GM21723 (cell line): Measurements from ENCODE around the gene ARFGEF3.

Experiments
- ATAC-seq: cut with Tn5 transposase; IDR thresholded peaks from one replicate; pipeline ENCODE4 v1.9.1; 2021; ENCODE audit warnings: mild to moderate bottlenecking, moderate library complexity; ENCODE audit not compliant: unreplicated experiment

The ARFGEF3 gene

GRCh38 chr6:138297761-138298298 is 136.1 kb downstream of the ARFGEF3 start:
- ATAC-seq, result no peak

GRCh38 chr6:138300469-138300868 is 138.7 kb downstream of the ARFGEF3 start:
- no peak for ATAC-seq

GRCh38 chr6:138302554-138302953 is 140.8 kb downstream of the ARFGEF3 start:
- ATAC-seq, result no peak

- ATAC-seq, result no peak
Measured at GRCh38 chr6:138307352-138307751, 145.6 kb downstream of the ARFGEF3 start.

- no peak for ATAC-seq
Measured at GRCh38 chr6:138307816-138308730, 146.3 kb downstream of the ARFGEF3 start.

- no peak for ATAC-seq
Measured at GRCh38 chr6:138308731-138309110, 147.0 kb downstream of the ARFGEF3 start.

GRCh38 chr6:138309695-138310094 is 148.0 kb downstream of the ARFGEF3 start:
- no peak for ATAC-seq

- no peak for ATAC-seq
Measured at GRCh38 chr6:138310294-138310693, 148.6 kb downstream of the ARFGEF3 start.

- no peak for ATAC-seq
Measured at GRCh38 chr6:138310821-138311220, 149.1 kb downstream of the ARFGEF3 start.

- ATAC-seq, result no peak
Measured at GRCh38 chr6:138311268-138311667, 149.5 kb downstream of the ARFGEF3 start.

- no peak for ATAC-seq
Measured at GRCh38 chr6:138318741-138319375, 157.1 kb downstream of the ARFGEF3 start.

- no peak for ATAC-seq
Measured at GRCh38 chr6:138321934-138322333, 160.2 kb downstream of the ARFGEF3 start.

GRCh38 chr6:138323821-138324220 is 162.1 kb downstream of the ARFGEF3 start:
- no peak for ATAC-seq

GRCh38 chr6:138328210-138328609 is 166.5 kb downstream of the ARFGEF3 start:
- ATAC-seq, result no peak

GRCh38 chr6:138330763-138331162 is 169.0 kb downstream of the ARFGEF3 start:
- no peak for ATAC-seq

- no peak for ATAC-seq
Measured at GRCh38 chr6:138331444-138331843, 169.7 kb downstream of the ARFGEF3 start.

- no peak for ATAC-seq
Measured at GRCh38 chr6:138331984-138332383, 170.2 kb downstream of the ARFGEF3 start.

- no peak for ATAC-seq
Measured at GRCh38 chr6:138334000-138334399, 172.3 kb downstream of the ARFGEF3 start.

- no peak for ATAC-seq
Measured at GRCh38 chr6:138334963-138335362, 173.2 kb downstream of the ARFGEF3 start.

- ATAC-seq, result no peak
Measured at GRCh38 chr6:138336221-138336620, 174.5 kb downstream of the ARFGEF3 start.

- ATAC-seq, result no peak
Measured at GRCh38 chr6:138337076-138337475, 175.3 kb downstream of the ARFGEF3 start.

- ATAC-seq, result no peak
Measured at GRCh38 chr6:138339024-138339423, 177.3 kb downstream of the ARFGEF3 start.
